Uterus (tissue), 4 donors: ENCODE results near the gene LPAR1. TPM values are rescaled to one million over a fixed set of nuclear protein-coding genes. Genes with fewer than 3 reads are reported as not detected.
"Not testable (repeated sequence)": the region's sequence is repeated elsewhere in the genome, so short reads cannot be mapped to it uniquely, and the experiment has no call there.

ENCODE experiments used
- DNase-seq, 2 donors: peaks; one replicate each; pipeline ENCODE4 v3.0.0-alpha.2; 2019 to 2020
- H3K27ac ChIP-seq, 2 donors: fragments of 200-600 bp; sonication (generic); 1 replicate in 1 of 2; 2 replicates in 1 of 2; pipeline ENCODE4 v1.5.1; 2016 to 2018
- H3K27me3 ChIP-seq, 2 donors: fragments of 200-600 bp; sonication (generic); one replicate each; pipeline ENCODE4 v1.5.1; 2018 to 2019; ENCODE audit warnings: control low read depth in 1 of 2
- H3K36me3 ChIP-seq, 2 donors: fragments of 200-600 bp; sonication (generic); one replicate each; pipeline ENCODE4 v1.5.1; 2019; ENCODE audit warnings: control low read depth in 1 of 2
- H3K4me1 ChIP-seq, 2 donors: fragments of 200-600 bp; sonication (generic); one replicate each; pipeline ENCODE4 v1.5.1; 2018 to 2019; ENCODE audit warnings: control low read depth in 1 of 2
- H3K4me3 ChIP-seq, 2 donors: fragments of 200-600 bp; sonication (generic); 1 replicate in 1 of 2; 2 replicates in 1 of 2; pipeline ENCODE4 v1.5.1; 2018 to 2019; ENCODE audit warnings: mild to moderate bottlenecking in 1 of 2
- H3K9me3 ChIP-seq, 2 donors: fragments of 200-600 bp; sonication (generic); one replicate each; pipeline ENCODE4 v1.5.1; 2019; ENCODE audit warnings: control low read depth in 1 of 2
- POLR2A ChIP-seq, 2 donors: fragments of 450-650 bp; IDR thresholded peaks; one replicate each; pipeline ENCODE4 v1.6.1; 2016; ENCODE audit warnings: antibody characterized with exemption in 2 of 2, mild to moderate bottlenecking in 1 of 2, moderate library complexity in 1 of 2
- intact Hi-C: fragments of 100-400 bp; cut with DNase I; formaldehyde crosslinking; loops from one replicate; pipeline ENCODE4 v1.15.1; 2023; ENCODE audit warnings: low total_unique reads
- total RNA-seq, 4 donors: library from RNA; depleted of rRNA in 3 of 4; stranded (reverse); fragments of >200 nt in 3 of 4; gene quantifications; one replicate each; pipeline versions ENCODE4 v1.1.0 to v1.2.4, GENCODE V29; 2014 to 2023
- TF ChIP-seq, protein P1 (sequence below), 4 experiments: fragments of 200-600 bp in 2 of 4; fragments of 450-650 bp in 2 of 4; sonication (generic) in 2 of 4; IDR thresholded peaks; one replicate each; pipeline ENCODE4 v1.5.1; 2016 to 2019; ENCODE audit warnings: antibody characterized with exemption in 4 of 4, mild to moderate bottlenecking in 2 of 4, moderate library complexity in 1 of 4
- donor health status: DM: yes; HTN: yes; CAD: no.

Gene LPAR1
- total RNA-seq, 4 donors from 2014 or later = 12.3 to 68.0 (median 51.0) TPM

GRCh38 chr9:111052791-111053190, 14.5 kb upstream of the LPAR1 start:
- Histone ChIP-seq H3K27me3 (no peaks in the 10 kb centered on the region), H3K27ac (no peak overlapping the region), H3K4me1 (no peaks in the 10 kb centered on the region), H3K4me3 (no peak overlapping the region), H3K36me3 (no peaks in the 10 kb centered on the region), H3K9me3 (no peaks in the 10 kb centered on the region)
- intact Hi-C loops = no loop called here
- TF ChIP-seq, protein P1, sequence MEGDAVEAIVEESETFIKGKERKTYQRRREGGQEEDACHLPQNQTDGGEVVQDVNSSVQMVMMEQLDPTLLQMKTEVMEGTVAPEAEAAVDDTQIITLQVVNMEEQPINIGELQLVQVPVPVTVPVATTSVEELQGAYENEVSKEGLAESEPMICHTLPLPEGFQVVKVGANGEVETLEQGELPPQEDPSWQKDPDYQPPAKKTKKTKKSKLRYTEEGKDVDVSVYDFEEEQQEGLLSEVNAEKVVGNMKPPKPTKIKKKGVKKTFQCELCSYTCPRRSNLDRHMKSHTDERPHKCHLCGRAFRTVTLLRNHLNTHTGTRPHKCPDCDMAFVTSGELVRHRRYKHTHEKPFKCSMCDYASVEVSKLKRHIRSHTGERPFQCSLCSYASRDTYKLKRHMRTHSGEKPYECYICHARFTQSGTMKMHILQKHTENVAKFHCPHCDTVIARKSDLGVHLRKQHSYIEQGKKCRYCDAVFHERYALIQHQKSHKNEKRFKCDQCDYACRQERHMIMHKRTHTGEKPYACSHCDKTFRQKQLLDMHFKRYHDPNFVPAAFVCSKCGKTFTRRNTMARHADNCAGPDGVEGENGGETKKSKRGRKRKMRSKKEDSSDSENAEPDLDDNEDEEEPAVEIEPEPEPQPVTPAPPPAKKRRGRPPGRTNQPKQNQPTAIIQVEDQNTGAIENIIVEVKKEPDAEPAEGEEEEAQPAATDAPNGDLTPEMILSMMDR (IDR thresholded peaks at IDR 0.05) = no peak
- no peak for TF ChIP-seq POLR2A (IDR thresholded peaks at IDR 0.05)
- no peak for DNase-seq

GRCh38 chr9:111051400-111051799, 13.1 kb upstream of the LPAR1 start:
- no peak for DNase-seq
- H3K4me3 ChIP-seq = no peak overlapping the region
- H3K9me3 ChIP-seq = no peaks in the 10 kb centered on the region
- no peaks in the 10 kb centered on the region for H3K36me3 ChIP-seq
- intact Hi-C loops = no loop called here
- TF ChIP-seq, protein P1 (IDR thresholded peaks at IDR 0.05) = no peak
- no peak overlapping the region for H3K27ac ChIP-seq
- H3K4me1 ChIP-seq = no peaks in the 10 kb centered on the region
- H3K27me3 ChIP-seq = no peaks in the 10 kb centered on the region

- no peaks in the 10 kb centered on the region for H3K27me3 ChIP-seq
- H3K36me3 ChIP-seq = no peaks in the 10 kb centered on the region
- TF ChIP-seq, protein P1 (IDR thresholded peaks at IDR 0.05) = no peak
- TF ChIP-seq POLR2A (IDR thresholded peaks at IDR 0.05) = no peak
- no peak overlapping the region for H3K4me3 ChIP-seq
- no peak for DNase-seq
- H3K4me1 ChIP-seq = no peaks in the 10 kb centered on the region
- no peak overlapping the region for H3K27ac ChIP-seq
- intact Hi-C loops = no loop called here
- H3K9me3 ChIP-seq = no peaks in the 10 kb centered on the region
These were observed 12.5 kb upstream of the LPAR1 start for GRCh38 chr9:111050819-111051218.

DNA sequence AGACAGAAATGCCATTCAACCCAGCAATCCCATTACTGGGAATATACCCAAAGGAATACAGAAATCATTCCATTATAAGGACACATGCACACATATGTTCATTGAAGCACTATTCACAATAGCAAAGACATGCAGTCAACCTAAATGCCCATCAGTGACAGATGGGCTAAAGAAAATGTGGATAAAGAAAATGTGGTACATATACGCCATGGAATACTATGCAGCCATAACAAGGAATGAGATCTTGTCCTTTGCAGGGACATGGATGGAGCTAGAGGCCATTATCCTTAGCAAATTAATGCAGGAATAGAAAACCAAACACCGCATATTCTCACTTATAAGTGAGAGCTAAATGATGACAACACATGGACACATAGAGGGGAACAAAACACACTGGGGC, 9.0 kb upstream of the LPAR1 start:
- H3K36me3 ChIP-seq, H3K27ac ChIP-seq, DNase-seq, H3K9me3 ChIP-seq, H3K4me1 ChIP-seq, H3K27me3 ChIP-seq, intact Hi-C loops, H3K4me3 ChIP-seq: not testable (repeated sequence)

DNA sequence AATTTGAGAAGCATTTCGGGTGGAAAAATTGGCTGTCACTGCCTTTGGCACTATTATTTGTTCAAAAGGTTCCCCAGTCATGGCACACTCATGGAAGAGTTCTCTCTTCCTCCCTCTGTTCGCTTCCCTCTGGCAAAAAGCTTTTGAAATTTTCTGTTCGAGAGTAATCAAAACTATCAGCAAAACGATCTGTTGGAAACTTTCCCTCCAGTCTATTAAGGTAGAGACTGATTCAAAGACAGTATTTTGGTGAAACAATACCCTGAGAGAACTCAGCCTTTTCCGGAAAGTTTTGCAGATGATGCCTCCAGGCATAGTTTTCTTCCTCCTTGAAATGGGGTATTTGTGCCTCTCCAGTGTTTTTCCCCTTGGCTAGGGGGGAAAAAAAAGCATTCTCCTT, 3.6 kb upstream of the LPAR1 start:
- no peak overlapping the region for H3K4me3 ChIP-seq
- no peaks in the 10 kb centered on the region for H3K4me1 ChIP-seq
- H3K27ac ChIP-seq = no peak overlapping the region
- TF ChIP-seq, protein P1 (IDR thresholded peaks at IDR 0.05) = no peak
- TF ChIP-seq POLR2A (IDR thresholded peaks at IDR 0.05) = no peak
- intact Hi-C loops = no loop called here
- no peaks in the 10 kb centered on the region for H3K9me3 ChIP-seq
- DNase-seq = no peak
- no peaks in the 10 kb centered on the region for H3K27me3 ChIP-seq
- H3K36me3 ChIP-seq = no peaks in the 10 kb centered on the region

DNA sequence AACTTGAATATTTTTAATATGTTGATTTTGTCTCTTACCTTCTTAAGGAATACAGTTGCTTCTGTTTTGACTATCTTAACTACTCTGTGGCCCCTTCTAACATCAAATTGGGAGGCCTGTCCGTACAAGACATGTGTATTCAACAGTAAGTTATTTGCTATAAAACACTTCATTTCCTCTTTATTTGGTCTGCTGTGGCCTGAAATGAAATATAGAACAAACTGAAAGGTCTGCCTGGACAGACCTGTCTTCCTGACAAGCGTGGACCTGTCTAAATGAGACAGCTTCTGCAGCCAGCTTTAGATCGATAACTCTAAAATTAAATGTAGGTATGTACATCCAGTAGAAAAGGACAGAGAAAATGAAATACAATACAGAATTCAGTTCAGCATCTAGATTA, 2.2 kb upstream of the LPAR1 start:
- no peak overlapping the region for H3K27ac ChIP-seq
- H3K4me1 ChIP-seq = no peaks in the 10 kb centered on the region
- intact Hi-C loops = no loop called here
- H3K9me3 ChIP-seq = no peaks in the 10 kb centered on the region
- no peak for TF ChIP-seq POLR2A (IDR thresholded peaks at IDR 0.05)
- peaks cover 0 to 7% of the 10 kb centered on the region in 2 donors for H3K27me3 ChIP-seq
- H3K4me3 ChIP-seq = no peak overlapping the region
- no peak for DNase-seq
- no peaks in the 10 kb centered on the region for H3K36me3 ChIP-seq
